ENCODE measurements around the gene PXN.

The PXN gene

DNA sequence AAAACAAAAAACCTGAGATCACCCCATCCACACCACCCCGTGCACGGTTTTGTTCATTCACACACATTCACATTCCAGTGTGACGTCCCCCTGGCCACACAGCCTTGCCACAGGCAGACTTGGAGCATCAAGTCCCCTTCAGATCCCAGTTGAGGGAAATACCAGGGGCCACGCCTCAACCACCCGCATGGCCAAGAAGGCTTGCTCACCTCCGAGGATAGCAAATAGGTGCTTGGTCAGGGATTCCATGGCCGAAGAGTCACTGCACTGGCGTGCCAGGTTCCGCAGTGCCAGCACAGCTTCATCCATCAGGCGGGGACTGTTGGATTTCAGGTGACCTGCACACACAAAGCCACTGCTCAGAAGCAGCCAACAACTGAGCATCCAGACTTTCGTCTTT is 90.0 kb downstream of the PXN start:
- no peak for DNase-seq (ENCODE audit: low read depth, low spot score)

- DNase-seq (ENCODE audit: low read depth, low spot score): no peak
Measured at GRCh38 chr12:120175062-120175461, 90.5 kb downstream of the PXN start.

DNA sequence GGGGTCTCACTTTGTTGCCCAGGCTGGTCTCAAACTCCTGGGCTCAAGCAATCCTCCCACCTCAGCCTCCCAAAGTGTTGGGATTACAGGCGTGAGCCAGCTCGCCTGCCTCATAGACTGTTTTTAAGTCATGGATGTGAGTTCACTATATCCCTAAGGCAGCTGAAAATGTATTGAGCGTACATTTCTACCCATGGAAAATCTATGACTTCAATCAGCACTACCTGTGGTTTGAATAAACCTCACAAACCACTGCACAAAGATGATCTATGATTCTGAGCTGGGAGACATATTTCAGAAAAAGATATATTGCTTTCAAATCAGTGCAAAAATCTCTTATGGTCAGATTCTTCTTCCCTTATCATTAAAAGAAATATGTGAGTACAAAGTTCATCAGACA is 93.5 kb downstream of the PXN start:
- no peak for DNase-seq (ENCODE audit: low read depth, low spot score)

DNA sequence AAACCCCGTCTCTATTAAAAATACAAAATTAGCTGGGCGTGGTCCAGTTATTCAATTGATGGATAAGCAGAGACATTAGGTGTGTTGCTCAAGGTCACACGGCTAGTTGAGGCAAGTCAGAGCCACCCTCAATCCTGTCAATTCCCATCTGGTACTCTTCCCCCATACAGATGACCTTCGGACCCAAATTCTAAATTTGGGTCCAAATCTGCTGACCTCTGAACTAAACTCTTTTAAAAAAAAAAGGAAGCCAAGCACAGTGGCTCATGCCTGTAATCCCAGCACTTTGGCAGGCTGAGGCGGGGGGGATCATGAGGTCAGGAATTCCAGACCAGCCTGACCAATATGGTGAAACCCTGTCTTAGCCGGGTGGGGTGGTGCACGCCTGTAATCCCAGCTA is 94.9 kb downstream of the PXN start:
- DNase-seq (ENCODE audit: low read depth, low spot score): no peak

- DNase-seq (ENCODE audit: low read depth, low spot score): no peak
Measured at GRCh38 chr12:120169946-120170345, 95.6 kb downstream of the PXN start.

DNA sequence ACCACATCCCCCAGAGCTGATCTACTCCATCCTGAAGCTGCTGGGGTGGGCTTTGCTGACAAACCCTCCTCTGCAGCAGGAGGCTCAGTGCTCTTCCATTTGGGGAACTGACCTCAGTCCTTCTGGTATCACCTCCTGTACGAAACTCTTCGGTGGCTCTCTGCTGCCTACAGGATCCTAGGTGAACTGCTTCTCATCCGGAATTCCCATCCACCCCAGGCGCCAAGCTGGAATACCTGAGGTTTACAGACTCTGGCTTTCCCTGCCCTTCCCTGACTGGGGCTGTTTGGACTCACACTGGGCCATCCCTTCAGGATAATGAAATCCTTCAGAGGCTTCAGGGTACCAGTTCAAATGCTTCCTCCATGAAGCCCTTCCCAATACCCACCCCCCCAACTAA is 97.2 kb downstream of the PXN start:
- no peak for DNase-seq (ENCODE audit: low read depth, low spot score)

GRCh38 chr12:120167529-120168095 is 97.9 kb downstream of the PXN start:
- no peak for DNase-seq (ENCODE audit: low read depth, low spot score)

DNA sequence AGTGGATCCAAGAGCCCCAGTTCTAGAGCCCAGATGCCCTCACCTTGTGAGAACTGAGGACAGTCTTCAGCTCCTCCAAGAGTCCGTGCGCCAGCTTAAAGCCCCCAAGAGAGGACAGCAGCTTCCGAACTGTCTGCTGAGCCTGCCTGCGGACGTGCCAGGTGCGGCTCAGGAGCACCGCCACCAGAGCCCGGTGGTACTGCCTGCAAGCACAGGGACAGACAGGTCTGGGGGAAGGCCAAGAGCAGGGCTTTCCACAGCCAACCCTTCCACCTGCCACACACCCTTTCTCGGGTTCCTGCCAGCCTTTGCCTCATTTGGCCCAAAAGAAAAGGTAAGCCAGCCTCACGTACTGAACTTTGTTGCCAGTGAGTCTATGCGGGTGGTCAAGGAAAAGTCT is 101.2 kb downstream of the PXN start:
- no peak for DNase-seq (ENCODE audit: low read depth, low spot score)

- no peak for DNase-seq (ENCODE audit: low read depth, low spot score)
Measured at GRCh38 chr12:120162763-120163162, 102.8 kb downstream of the PXN start.

GRCh38 chr12:120161852-120162251 is 103.7 kb downstream of the PXN start:
- DNase-seq (ENCODE audit: low read depth, low spot score): no peak
